HCT116 (cell line): ENCODE measurements around the gene BANF1.

ENCODE experiments used
- ATF3 ChIP-seq: IDR thresholded peaks from 2 replicates; pipeline ENCODE4 v1.6.1; 2012
- CTCF ChIP-seq, 3 experiments: fragments of 200-600 bp in 1 of 3; sonication (generic) in 1 of 3; IDR thresholded peaks in 2 of 3; conservative IDR thresholded peaks in 1 of 3; 2 replicates each; pipeline ENCODE4 v1.5.1; 2012 to 2017; ENCODE audit warnings: low read depth in 2 of 3, low read length in 2 of 3, antibody characterized with exemption in 1 of 3, borderline replicate concordance in 1 of 3, control low read depth in 1 of 3, mild to moderate bottlenecking in 1 of 3, mixed read lengths in 1 of 3, mixed run types in 1 of 3, moderate library complexity in 1 of 3; ENCODE audit not compliant: insufficient read depth in 1 of 3
- EZH2 ChIP-seq: fragments of 200-600 bp; sonication (generic); IDR thresholded peaks from 2 replicates; pipeline ENCODE4 v1.6.1; 2017; ENCODE audit warnings: antibody characterized with exemption, mixed run types
- JUND ChIP-seq: IDR thresholded peaks from 2 replicates; pipeline ENCODE4 v1.6.1; 2012
- POLR2A ChIP-seq: IDR thresholded peaks from 2 replicates; pipeline ENCODE4 v1.7.0; 2011; ENCODE audit warnings: borderline replicate concordance; ENCODE audit not compliant: insufficient read depth, insufficient read length; ENCODE audit errors: extremely low read depth
- POLR2AphosphoS5 ChIP-seq: IDR thresholded peaks from 2 replicates; pipeline ENCODE4 v1.6.1; 2011; ENCODE audit warnings: mild to moderate bottlenecking, low read depth, low read length, moderate library complexity
- SIN3A ChIP-seq: IDR thresholded peaks from 2 replicates; pipeline ENCODE4 v1.6.1; 2012; ENCODE audit warnings: low read depth
- YY1 ChIP-seq: IDR thresholded peaks from 2 replicates; pipeline ENCODE4 v1.6.1; 2011; ENCODE audit warnings: low read length, low read depth, moderate library complexity, mild to moderate bottlenecking; ENCODE audit not compliant: insufficient replicate concordance; ENCODE audit errors: extremely low read depth
- ZNF274 ChIP-seq: fragments of 200-500 bp; sonication (Bioruptor generic); IDR thresholded peaks from 2 replicates; pipeline ENCODE4 v1.6.1; 2014; ENCODE audit warnings: mild to moderate bottlenecking, low read depth, low read length, inconsistent platforms

GRCh38 chr11:65983589-65983987 lies 18.7 kb upstream of the BANF1 start:
- TF ChIP-seq ATF3 = no peak
- TF ChIP-seq ZNF274 = no peak
- TF ChIP-seq POLR2AphosphoS5 = no peak
- no peak for TF ChIP-seq CTCF (IDR thresholded peaks at IDR 0.05 in 2 of 3, conservative IDR thresholded peaks at IDR 0.05 in 1 of 3; ENCODE audit: borderline replicate concordance in 1 of 3, insufficient read depth in 1 of 3, low read depth in 2 of 3, low read length in 2 of 3)
- TF ChIP-seq POLR2A = no peak
- TF ChIP-seq JUND = no peak
- TF ChIP-seq YY1 = no peak
- TF ChIP-seq SIN3A = no peak
- no peak for TF ChIP-seq EZH2
